ENCODE results near the gene SDCBP2.

SDCBP2 gene

DNA sequence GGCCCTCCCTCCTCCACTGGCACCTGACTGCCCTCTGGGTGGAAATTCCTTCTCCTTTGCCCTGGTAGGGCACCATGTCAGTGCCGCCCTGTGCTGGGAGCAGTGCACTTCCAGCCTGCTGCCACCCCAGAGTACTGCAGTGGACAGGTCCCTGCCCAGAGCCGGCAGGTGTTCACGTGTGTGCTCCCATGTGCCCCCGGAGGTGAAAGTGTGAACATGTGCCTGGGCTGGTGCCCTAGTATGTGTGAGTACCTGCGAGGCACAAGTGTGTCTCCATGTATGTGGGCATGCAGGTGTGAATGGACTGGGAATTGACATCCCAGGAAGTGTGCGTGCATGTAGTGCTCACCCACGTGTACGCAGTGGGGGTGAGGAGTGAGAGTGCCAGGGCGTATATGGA, 29.4 kb downstream of the SDCBP2 start:
- H3K4me3 ChIP-seq (ENCODE audit: low read length): no peak overlapping the region
- TF ChIP-seq, protein P1, sequence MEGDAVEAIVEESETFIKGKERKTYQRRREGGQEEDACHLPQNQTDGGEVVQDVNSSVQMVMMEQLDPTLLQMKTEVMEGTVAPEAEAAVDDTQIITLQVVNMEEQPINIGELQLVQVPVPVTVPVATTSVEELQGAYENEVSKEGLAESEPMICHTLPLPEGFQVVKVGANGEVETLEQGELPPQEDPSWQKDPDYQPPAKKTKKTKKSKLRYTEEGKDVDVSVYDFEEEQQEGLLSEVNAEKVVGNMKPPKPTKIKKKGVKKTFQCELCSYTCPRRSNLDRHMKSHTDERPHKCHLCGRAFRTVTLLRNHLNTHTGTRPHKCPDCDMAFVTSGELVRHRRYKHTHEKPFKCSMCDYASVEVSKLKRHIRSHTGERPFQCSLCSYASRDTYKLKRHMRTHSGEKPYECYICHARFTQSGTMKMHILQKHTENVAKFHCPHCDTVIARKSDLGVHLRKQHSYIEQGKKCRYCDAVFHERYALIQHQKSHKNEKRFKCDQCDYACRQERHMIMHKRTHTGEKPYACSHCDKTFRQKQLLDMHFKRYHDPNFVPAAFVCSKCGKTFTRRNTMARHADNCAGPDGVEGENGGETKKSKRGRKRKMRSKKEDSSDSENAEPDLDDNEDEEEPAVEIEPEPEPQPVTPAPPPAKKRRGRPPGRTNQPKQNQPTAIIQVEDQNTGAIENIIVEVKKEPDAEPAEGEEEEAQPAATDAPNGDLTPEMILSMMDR (conservative IDR thresholded peaks at IDR 0.05; ENCODE audit: low read depth, low read length): peak; percentile 26
- no peak for DNase-seq (ENCODE audit: low read depth)

DNA sequence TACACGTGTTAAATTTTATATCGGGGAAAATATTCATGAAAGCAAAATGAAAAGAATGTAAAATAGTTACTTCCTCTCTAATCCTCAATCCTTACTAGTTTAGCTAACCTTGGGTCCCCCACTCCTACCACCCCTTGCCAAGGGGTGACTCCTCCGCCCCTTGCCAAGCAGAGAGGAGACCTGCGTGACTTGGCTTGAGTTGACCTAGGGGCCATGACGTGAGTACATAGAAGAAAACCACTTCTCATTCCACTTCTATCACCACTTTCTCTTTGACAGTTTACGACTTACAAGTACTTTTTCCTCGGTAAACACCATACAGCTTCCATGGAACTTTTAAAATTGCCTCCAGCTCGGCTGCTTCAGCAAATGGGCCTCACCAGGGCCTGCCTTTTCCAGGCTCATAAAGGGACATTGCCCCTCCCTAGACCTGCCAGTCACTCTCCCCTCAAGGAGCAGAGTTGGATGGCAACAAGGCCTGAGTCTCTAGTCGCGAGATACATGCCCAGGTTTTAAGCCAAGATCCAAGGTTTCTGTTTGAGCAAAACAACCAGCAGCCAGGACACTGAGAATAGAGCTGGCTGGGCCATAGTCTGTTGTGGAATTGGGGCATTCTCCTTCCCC, 29.9 kb downstream of the SDCBP2 start:
- TF ChIP-seq, protein P1 (conservative IDR thresholded peaks at IDR 0.05; ENCODE audit: low read depth, low read length): no peak
- H3K4me3 ChIP-seq (ENCODE audit: low read length): no peak overlapping the region
- no peak for DNase-seq (ENCODE audit: low read depth)

DNA sequence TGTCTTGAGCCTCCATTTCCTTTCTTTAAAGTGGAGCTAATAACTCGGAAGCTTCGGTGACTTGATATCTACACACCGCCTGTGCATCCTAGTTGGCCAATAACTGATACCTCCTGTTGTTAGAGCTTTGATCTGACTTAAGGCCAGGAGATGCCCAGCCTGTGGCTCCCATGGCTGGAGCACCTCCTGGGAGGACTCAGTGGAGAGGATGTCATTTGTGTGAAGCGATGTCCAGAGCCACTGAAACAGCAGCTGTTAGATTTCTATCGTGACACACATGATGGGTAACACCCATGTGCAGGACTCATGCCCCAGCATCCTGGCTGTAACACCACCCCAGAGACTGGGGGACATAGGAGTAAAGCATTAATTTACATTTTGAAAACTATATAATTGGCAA, 30.8 kb downstream of the SDCBP2 start:
- TF ChIP-seq, protein P1 (conservative IDR thresholded peaks at IDR 0.05; ENCODE audit: low read depth, low read length): no peak
- H3K4me3 ChIP-seq (ENCODE audit: low read length): no peak overlapping the region
- DNase-seq (ENCODE audit: low read depth): no peak

DNA sequence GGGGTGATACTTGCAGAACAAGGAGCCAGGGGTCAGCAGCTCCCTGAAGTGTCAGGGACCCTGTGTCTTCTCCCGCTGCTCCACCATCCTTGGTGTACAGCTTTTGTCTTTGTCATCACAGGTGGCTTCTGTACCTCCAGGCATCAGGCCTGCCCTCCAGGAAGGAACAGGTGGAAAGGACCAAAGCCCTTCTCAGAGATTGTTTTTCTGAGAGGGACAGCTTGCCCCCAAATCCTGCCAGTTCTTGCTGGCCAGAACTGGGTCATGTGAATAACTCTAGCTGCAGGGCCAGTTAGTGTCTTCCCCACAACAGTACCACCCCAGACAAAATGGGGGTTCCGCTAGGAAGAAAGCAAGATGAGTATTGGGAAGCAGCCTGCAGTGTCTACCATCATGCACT, 31.5 kb downstream of the SDCBP2 start:
- TF ChIP-seq, protein P1 (conservative IDR thresholded peaks at IDR 0.05; ENCODE audit: low read depth, low read length): no peak
- DNase-seq (ENCODE audit: low read depth): no peak
- H3K4me3 ChIP-seq (ENCODE audit: low read length): no peak overlapping the region

DNA sequence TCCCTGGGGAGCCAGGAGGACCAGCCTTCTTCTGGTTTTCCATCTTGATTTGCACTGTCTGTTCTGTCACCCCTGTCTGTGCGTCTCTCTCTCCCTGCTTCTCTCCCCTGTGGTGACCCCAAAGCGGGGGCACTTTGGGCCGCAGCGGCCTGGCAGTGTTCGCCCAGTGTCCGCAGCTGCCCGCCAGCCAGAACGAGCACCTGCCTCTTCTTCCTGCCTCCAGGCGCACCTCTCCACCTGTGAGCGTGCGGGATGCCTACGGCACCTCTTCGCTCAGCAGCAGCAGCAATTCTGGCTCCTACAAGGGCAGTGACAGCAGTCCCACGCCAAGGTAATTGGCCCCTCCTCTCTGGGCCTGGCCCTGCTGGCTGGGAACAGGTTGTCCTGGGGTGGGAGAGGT, 32.0 kb downstream of the SDCBP2 start:
- DNase-seq (ENCODE audit: low read depth): no peak
- TF ChIP-seq, protein P1 (conservative IDR thresholded peaks at IDR 0.05; ENCODE audit: low read depth, low read length): no peak
- H3K4me3 ChIP-seq (ENCODE audit: low read length): no peak overlapping the region

DNA sequence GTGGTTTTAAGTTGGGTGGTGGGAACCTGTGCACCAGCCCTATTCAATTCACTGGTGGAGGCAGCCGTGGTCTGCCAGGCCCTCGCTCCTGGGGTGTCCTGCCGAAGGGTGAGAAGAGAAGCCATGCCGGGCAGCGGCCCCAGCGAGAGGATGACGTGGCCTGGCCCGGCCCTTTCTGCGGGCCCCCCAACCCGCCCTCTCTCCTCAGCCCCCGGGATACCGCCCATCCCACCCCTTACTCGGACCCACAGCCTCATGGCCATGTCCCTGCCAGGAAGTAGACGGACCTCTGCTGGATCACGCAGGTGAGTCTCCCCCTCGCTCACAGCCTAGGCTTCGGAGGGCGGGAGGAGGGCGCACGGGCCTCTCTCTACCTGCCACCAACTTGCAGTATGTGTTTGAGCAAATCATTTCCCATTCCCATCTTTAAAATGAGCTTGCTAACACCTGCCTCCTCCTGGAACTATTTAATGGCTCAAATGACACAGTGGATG, 32.8 kb downstream of the SDCBP2 start:
- no peak overlapping the region for H3K4me3 ChIP-seq (ENCODE audit: low read length)
- no peak for DNase-seq (ENCODE audit: low read depth)
- TF ChIP-seq, protein P1 (conservative IDR thresholded peaks at IDR 0.05; ENCODE audit: low read depth, low read length): no peak

DNA sequence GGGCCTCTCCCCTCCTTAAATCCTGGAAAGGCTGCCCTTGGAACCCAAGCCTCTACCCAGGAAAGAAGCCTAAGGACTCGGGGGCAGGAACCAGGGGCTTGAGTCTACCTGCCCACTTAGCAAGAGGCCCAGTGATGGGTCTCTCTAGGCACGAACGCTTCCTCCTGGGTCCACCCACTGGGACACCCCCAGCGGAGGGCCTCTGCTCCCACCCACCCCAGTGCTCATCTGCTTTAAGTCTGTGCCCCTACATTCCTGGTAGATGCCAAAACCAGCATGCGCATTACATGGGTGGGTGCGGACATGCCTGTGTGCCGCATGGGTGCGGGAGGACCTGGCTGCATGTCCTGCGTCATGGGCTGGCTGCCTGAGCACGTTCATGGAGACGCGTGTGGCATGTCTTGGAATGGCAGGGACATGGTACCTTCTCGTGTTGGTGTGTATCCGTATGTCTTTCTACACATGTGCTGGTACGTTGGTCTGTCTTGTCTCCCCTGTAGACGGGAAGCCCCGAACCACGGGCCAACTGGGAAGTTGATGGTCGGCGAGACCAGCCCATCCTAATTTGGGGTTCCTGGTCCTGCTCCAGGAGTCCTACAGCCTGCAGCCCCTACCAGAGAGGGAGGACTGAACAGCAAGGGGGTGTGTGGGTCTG, 33.5 kb downstream of the SDCBP2 start:
- no peak for DNase-seq (ENCODE audit: low read depth)
- H3K4me3 ChIP-seq (ENCODE audit: low read length): no peak overlapping the region
- TF ChIP-seq, protein P1 (conservative IDR thresholded peaks at IDR 0.05; ENCODE audit: low read depth, low read length): no peak
